HG03108 (cell line): Measurements from ENCODE around the gene SLC25A45.

Experiments used
- ATAC-seq: cut with Tn5 transposase; IDR thresholded peaks from one replicate; pipeline ENCODE4 v1.9.1; 2021; ENCODE audit warnings: moderate library complexity; ENCODE audit not compliant: unreplicated experiment

SLC25A45 gene, protein sequence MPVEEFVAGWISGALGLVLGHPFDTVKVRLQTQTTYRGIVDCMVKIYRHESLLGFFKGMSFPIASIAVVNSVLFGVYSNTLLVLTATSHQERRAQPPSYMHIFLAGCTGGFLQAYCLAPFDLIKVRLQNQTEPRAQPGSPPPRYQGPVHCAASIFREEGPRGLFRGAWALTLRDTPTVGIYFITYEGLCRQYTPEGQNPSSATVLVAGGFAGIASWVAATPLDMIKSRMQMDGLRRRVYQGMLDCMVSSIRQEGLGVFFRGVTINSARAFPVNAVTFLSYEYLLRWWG

DNA sequence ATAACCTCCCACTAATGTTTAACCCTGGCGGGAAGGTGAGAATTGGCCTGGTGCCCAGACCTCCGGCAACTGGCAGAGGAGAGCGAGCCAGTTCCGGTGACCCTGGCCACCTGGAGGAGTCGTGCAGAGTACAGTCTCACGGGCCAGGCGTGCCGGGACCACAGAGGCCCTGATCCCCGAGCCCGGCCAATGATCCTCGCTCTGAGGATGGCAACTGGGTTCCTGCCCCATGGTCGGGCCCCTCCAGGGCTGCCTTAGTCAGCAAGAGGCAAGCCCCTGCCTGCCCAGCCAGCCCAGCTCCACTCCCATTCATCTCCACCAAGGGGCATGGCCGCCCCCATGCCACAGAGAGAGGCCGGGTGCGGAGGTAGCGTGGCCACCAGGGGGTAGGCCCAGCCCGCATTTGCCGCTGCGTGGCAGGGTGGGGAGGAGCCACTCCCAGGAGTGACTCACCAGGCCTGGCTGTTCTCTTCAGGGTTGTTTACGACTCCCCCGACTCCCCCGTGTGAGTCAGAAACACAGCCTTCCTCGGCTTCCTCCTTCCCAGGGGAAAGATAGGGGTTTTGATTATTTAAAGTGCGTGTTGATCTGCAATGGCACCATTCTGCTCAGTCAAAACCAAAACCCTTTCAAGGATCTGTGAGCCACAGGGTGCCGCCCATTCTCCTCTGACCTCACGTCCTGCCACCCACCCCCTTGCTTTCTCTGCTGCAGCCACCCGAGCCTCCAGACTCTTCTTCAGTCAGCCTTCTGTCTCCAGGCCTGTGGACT lies at the start of gene SLC25A45:
Gene SLC25A45, minus strand, starts transcription at position 614 of the 771 bp plus-strand sequence. CDS start 695 bp downstream, outside the sequence.
- peak; percentile 58 for ATAC-seq

DNA sequence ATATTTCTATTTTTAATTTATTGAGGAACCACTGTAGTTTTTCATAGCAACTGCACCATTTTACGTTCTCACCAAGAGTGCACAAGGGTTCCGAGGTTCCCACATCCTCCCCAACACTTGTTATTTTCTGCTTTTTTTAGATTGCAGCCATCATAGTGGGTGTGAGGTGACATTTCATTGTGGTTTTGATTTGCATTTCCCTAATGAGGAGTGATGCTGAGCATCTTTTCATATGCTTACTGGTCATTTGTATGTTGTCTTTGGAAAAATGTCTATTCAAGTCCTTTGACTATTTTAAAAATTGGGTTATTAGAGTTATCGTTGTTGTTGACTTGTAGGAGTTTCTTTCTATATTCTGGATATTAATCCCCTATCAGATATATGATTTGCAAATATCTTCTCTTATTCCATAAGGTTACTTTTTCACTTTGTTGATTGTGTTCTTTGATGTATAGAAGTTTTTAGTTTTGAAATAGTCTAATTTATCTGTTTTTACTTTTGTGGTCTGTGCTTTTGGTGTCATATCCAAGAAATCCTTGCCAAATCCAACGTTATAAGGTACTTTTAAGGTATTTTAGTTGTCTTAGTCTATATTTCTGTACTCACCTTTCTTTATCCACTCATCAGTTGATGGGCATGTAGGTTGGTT lies 49.1 kb upstream of the SLC25A45 start:
- ATAC-seq: no peak

DNA sequence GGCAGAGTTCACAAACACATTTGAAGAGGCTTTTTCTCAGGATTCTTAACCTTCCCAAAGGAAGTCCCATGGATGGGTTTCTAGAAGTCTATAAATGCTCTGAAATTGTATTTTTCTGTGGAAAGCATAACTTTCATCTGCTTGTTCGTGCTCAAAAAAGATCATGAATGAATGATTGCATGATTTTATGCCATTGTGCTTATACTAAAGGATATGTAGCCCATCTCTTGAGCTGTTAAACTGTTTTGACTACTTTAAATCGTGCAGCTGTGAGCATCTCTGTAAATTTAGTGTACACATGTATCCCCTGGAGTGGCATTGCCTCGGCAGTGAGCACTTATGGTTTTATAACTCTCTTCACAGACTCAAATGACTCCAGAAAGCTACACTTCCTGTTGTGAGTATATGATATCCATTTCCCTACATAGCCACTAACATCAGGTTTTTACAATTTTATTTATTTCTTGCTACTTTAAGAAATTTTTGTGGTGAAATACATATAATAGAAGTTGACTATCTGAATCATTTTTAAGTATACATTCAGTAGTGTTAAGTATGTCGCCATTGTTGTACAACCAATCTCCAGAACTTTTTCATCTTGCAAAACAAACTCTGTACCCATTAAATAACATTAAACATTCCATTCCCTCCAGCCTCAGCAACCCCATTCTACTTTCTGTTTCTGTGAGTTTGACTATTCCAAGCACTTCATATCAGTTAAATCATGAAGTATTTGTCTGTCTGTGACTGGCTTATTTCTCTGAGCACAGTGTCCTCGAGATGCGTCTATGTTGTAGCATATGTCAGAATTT lies 48.2 kb upstream of the SLC25A45 start:
- ATAC-seq: no peak

DNA sequence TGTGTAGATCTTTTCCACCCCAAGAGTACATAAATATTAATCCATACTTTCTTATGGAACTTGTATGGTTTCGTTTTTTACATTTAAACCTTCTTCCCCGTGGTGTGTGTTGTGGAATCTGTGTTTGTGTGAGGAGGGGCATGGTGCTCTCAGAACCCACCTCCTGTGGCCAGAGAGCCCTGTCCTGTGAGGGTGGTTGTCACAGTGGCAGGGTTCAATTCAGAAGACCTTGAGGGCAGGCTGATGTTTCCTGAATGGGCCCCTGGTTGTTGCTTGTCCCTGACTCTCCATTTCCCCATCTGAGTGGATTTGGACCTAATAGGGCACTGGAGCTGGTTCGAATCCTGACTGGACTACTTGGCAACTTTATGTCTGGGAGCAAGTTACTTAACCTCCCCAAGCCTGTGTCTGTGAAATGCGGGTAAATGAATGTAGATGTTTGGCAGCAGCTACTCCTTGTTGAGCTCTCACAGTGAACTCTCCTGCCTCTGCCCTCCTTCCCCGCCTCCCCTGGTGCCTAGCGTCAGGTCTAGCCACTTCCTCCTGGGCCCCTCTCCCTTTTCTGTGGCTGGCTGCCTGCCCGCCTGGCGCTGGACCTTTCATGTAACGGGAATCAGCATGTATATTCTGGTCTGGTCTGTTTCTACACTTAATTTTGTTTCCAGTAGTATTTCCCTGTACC lies 47.4 kb upstream of the SLC25A45 start:
- ATAC-seq: no peak

DNA sequence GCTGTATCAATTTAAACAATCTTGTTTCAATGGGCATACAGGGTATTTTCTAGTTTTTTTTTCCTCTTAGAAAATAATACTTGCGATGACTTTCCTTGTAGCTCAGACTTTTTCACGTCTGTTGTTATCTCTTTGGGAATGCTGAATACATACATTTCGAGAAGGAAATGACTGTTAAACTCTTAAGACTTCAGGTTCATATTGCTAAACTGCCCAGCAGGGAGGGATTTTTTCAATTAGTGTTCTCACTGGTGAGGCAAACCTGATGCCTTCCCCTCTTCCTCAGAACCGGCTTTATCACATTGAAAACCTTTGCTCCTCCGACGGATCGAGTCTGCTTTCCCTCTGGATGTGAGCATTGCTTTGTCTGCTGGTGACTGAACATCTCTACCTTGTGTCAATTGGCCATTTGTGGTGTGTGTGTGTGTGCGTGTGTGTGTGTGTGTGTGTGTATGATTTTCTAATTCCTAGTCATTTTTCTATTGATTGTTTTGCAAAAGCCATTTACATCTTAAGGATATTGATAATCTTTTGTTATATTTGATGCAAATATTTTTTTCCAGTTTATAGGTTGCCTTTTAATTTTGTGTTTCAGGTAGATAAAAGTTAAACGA lies 46.7 kb upstream of the SLC25A45 start:
- no peak for ATAC-seq

DNA sequence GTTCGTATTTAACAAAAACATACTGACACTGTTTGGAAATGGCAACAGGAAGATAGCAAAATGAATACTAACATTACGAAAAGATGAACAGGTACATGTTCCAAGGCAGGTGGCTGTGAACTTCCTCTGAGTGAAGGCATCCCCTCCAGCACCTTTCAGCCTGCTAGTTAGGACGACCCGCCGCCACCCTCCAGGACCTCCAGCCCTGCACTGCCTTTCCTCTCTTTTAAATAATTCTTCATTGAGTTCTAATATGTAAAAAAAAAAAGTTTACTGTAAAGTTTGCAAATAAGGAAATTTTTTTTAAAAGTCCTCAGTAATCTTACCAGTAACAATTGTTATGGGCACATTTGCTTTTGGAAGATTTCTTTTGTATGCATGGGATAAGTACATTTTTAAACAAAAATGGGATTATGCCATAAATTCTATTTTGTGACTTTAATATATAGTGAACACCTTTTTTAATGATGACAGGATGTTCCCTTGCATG lies 46.2 kb upstream of the SLC25A45 start:
- ATAC-seq: no peak

DNA sequence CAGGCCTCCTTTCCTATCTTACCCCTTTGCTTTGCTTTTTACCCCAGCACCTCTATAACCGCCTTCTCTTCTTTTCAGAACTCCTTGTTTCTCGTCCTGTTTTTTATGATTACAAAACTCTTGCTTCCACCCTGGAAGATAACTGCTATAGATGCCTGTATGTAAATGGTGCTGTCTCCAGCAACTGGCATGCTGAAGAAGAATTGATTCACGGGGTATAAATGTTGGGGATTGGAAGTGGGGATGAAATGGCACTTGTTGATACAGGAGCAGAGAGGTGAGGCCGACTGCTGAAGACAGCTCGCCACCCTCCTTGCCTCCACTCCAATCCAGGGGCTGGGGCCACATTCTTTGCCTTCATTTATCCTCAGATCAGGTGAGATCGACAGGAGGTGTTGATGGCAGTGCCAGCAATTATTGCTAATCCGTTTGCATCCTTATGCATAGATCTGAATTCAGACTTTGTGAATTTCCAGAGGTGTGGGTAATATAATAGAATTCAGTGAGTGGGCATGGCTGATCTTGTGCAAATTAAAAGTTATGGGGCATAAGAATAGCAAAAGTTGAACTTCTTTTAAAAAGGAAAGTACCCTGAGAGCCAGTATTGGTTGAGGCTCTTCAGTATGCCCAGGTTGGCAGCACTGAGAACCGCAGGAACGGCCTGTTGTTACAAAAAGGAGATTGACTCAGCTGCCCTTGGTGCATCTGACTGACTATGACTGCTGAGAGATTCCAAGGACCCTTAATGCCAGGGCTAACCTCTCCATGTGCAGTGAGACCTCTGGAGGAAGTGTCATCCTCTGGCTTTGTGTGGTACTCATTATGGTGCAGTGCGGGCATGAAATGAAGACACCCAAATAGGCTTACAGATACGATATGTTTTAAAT lies 45.5 kb upstream of the SLC25A45 start:
- no peak for ATAC-seq

DNA sequence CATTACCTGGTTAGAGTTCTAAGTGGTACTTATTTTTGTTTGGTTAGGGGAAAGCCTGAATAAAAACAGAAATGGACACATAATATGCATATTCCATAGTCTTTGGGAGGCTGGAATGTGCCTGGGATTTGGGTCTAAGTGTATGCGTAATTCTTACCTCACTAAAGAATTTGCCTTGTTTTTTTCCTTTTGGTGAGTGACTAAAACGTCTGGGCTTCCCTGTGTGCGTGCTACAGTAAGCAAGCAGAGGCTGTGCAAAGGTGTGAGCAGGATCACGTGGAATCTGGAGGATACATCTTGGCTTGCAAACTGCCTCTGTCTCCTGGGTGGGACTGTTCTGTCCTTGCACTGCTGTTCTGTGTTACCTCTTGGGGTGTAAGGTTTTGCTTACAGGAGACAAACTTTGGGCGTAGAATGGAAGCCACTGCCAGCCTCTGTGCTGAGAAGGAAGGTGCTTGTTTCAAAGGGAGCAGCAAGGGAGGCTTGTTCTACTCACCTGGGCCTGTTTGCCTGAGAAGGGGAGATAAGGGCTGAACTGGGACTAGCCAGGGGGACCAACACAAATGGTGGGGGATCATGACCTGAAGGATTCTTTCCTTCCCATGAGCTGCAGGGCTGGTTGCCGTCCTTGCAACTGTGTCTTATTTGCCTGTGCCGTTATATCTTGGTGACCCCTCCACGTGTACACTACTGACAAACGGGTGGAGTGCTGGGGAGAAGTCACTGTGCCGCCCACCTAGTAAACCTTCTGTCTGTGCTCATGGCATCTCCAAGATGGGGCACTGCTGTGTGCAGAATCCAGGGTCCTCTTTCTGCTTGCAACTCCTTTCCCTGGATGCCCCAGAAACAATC lies 44.6 kb upstream of the SLC25A45 start:
- no peak for ATAC-seq

DNA sequence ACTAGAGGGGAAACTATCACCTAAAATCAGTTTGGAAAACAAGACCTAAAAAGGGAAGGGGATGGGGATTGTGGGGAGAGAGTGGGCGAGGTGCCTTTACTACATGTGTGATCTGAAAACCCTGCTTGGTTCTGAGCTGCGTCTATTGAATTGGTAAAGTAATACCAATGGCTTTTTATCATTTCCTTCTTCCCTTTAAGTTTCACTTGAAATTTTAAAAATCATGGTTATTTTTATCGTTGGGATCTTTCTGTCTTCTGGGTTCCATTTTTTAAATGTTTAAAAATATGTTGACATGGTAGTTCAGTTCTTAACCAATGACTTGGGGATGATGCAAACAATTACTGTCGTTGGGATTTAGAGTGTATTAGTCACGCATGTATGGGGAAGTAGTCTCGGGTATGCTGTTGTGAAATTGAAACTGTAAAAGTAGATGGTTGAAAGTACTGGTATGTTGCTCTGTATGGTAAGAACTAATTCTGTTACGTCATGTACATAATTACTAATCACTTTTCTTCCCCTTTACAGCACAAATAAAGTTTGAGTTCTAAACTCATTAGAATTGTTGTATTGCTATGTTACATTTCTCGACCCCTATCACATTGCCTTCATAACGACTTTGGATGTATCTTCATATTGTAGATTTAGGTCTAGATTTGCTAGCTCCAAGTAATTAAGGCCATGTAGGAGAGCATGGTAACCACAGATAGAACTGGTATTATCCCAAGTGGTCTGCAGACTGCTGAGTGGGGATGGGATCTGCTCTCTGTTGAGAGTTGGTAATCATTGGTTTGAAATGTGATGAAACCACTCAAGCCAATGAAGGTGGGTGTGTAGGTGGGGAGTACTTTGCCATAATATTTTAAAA lies 43.8 kb upstream of the SLC25A45 start:
- no peak for ATAC-seq

DNA sequence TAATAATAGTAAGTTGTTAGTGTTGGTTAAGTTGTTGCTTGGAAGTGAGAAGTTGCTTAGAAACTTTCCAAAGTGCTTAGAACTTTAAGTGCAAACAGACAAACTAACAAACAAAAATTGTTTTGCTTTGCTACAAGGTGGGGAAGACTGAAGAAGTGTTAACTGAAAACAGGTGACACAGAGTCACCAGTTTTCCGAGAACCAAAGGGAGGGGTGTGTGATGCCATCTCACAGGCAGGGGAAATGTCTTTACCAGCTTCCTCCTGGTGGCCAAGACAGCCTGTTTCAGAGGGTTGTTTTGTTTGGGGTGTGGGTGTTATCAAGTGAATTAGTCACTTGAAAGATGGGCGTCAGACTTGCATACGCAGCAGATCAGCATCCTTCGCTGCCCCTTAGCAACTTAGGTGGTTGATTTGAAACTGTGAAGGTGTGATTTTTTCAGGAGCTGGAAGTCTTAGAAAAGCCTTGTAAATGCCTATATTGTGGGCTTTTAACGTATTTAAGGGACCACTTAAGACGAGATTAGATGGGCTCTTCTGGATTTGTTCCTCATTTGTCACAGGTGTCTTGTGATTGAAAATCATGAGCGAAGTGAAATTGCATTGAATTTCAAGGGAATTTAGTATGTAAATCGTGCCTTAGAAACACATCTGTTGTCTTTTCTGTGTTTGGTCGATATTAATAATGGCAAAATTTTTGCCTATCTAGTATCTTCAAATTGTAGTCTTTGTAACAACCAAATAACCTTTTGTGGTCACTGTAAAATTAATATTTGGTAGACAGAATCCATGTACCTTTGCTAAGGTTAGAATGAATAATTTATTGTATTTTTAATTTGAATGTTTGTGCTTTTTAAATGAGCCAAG lies 42.9 kb upstream of the SLC25A45 start:
- no peak for ATAC-seq

DNA sequence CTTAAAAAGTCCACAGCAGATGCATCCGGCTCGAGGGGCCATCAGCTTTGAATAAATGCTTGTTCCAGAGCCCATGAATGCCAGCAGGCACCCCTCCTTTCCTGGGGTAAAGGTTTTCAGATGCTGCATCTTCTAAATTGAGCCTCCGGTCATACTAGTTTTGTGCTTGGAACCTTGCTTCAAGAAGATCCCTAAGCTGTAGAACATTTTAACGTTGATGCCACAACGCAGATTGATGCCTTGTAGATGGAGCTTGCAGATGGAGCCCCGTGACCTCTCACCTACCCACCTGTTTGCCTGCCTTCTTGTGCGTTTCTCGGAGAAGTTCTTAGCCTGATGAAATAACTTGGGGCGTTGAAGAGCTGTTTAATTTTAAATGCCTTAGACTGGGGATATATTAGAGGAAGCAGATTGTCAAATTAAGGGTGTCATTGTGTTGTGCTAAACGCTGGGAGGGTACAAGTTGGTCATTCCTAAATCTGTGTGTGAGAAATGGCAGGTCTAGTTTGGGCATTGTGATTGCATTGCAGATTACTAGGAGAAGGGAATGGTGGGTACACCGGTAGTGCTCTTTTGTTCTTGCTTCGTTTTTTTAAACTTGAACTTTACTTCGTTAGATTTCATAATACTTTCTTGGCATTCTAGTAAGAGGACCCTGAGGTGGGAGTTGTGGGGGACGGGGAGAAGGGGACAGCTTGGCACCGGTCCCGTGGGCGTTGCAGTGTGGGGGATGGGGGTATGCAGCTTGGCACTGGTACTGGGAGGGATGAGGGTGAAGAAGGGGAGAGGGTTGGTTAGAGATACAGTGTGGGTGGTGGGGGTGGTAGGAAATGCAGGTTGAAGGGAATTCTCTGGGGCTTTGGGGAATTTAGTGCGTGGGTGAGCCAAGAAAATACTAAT lies 42.0 kb upstream of the SLC25A45 start:
- ATAC-seq: no peak

DNA sequence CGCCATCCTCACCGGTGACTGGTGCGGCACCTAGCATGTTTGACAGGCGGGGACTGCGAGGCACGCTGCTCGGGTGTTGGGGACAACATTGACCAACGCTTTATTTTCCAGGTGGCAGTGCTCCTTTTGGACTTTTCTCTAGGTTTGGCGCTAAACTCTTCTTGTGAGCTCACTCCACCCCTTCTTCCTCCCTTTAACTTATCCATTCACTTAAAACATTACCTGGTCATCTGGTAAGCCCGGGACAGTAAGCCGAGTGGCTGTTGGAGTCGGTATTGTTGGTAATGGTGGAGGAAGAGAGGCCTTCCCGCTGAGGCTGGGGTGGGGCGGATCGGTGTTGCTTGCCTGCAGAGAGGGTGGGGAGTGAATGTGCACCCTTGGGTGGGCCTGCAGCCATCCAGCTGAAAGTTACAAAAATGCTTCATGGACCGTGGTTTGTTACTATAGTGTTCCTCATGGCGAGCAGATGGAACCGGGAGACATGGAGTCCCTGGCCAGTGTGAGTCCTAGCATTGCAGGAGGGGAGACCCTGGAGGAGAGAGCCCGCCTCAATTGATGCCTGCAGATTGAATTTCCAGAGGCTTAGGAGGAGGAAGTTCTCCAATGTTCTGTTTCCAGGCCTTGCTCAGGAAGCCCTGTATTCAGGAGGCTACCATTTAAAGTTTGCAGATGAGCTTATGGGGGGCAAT lies 41.2 kb upstream of the SLC25A45 start:
- ATAC-seq: no peak

DNA sequence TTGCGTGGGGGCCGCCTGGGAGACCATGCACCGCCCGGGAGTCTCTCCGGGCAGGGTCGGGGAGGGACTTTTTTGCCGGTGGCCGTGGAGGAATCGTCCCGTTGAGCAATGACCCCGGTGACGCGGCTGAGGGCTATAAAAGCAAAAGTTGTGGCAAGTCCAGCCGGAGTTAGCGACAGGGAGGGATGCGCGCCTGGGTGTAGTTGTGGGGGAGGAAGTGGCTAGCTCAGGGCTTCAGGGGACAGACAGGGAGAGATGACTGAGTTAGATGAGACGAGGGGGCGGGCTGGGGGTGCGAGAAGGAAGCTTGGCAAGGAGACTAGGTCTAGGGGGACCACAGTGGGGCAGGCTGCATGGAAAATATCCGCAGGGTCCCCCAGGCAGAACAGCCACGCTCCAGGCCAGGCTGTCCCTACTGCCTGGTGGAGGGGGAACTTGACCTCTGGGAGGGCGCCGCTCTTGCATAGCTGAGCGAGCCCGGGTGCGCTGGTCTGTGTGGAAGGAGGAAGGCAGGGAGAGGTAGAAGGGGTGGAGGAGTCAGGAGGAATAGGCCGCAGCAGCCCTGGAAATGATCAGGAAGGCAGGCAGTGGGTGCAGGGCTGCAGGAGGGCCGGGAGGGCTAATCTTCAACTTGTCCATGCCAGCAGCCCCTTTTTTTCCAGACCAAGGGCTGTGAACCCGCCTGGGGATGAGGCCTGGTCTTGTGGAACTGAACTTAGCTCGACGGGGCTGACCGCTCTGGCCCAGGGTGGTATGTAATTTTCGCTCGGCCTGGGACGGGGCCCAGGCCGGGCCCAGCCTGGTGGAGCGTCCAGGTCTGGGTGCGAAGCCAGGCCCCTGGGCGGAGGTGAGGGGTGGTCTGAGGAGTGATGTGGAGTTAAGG lies 40.4 kb upstream of the SLC25A45 start, which contains the start of gene NEAT1:
Gene NEAT1, plus strand, starts transcription at position 166 of the 883 bp plus-strand sequence.
- no peak for ATAC-seq
